ENCODE results near the gene LIM2. TPM values are rescaled to one million over a fixed set of nuclear protein-coding genes. Genes with fewer than 3 reads are reported as not detected.
"Not testable (repeated sequence)": the region's sequence is repeated elsewhere in the genome, so short reads cannot be mapped to it uniquely, and the experiment has no call there.

LIM2 gene, protein sequence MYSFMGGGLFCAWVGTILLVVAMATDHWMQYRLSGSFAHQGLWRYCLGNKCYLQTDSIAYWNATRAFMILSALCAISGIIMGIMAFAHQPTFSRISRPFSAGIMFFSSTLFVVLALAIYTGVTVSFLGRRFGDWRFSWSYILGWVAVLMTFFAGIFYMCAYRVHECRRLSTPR
- total RNA-seq (2014; rRNA removed; shearing (Covaris generic); ENCODE audit: low replicate concordance) = not detected in 2 replicates

DNA sequence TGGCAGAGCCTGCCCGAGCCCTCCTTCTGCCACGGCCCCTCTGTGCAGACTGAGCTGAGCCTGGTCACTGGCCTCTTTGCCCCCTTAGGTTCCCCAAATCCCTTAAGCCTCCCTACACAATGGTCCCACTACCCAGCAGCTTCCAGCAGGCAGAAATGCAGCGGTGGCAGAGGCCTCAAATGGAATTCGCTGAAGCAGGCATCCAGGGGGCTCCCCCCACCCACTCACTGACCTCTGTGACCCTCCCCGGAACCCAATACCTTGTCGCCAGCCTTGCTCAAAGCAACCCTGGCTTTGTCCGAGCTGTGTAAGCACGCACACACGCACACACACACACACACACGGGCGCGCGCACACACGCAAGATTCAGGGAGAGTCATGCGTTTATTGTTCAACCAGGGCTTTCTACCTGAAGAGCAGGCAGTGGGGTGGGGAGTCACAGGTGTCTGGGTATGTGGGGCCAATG is at the start of gene LIM2:
Gene LIM2 (minus strand): TSS at position 51 of the 466 bp plus-strand sequence. CDS start 531 bp downstream, outside the sequence.
- DNase-seq = no peak
- Histone ChIP-seq H3K36me3 (no peaks in the 10 kb centered on the region), H3K4me3 (no peak within 1 kb of the TSS), H3K27me3 (no peaks in the 10 kb centered on the region), H3K9me3 (no peaks in the 10 kb centered on the region)

DNA sequence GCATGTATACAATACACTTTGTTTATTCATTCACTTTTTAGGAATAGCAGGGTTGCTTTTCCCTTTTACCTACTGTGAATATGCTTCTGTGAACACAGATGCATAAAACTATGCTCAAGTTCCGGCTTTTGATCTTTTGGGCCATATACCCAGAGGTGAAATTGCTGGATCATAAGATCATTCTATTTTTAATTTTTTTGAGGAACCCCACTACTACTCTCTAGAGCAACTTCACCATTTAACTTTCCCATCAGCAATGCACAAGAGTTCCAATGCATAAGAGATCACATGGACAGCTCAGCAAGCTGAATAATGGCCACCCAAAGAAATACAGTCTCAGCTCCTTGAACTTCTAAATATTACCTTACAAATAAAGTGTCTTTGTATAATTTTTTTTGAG is 46.7 kb upstream of the LIM2 start:
- Histone ChIP-seq H3K27me3 (peaks cover 16% of the 10 kb centered on the region; the same call in 1 of the 2 replicates), H3K9me3 (no peaks in the 10 kb centered on the region), H3K36me3 (no peaks in the 10 kb centered on the region), H3K4me3 (no peak overlapping the region)
- no peak for DNase-seq

- Histone ChIP-seq H3K27me3 (peaks cover 11% of the 10 kb centered on the region; the same call in 1 of the 2 replicates), H3K36me3 (no peaks in the 10 kb centered on the region), H3K4me3 (no peak overlapping the region), H3K9me3 (no peaks in the 10 kb centered on the region)
- DNase-seq = no peak
Measured at GRCh38 chr19:51433043-51433442, 45.3 kb upstream of the LIM2 start.

DNA sequence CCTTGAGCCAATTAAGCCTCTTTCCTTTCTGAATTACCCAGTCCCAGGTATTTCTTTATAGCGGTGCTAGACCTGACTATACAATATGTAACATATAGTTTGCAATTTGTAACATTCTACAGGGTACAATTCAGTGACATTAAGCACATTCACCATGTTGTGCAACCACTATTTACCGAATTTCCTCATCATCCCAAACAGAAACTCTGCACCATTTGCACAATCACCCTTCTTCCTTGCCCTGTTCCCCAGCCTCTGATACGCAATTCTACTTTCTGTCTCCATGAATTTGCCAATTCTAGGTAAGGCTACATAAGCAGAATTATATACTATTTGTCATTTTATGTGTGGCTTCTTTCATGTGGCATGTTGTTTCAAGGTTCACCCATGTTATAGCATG is 43.4 kb upstream of the LIM2 start:
- H3K4me3 ChIP-seq = no peak overlapping the region

DNA sequence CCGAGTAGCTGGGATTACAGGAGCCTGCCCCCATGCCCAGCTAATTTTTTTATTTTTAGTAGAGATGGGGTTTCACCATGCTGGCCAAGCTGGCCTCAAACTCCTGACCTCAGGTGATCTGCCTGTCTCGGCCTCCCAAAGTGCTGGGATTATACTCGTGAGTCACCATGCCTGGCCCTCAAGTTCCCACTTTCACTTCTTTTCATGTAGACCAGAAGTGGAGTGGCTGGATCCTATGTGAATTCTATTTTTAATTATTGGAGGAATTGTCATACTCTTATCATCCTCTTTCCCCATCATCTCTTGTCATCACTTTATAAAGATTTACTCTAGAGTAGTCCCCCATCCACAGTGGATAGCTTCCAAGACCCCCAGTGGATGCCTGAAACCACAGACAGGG is 42.4 kb upstream of the LIM2 start:
- no peaks in the 10 kb centered on the region for H3K9me3 ChIP-seq

More for the DNA sequence above, 43.4 kb upstream of the LIM2 start:
- H3K9me3 ChIP-seq = no peaks in the 10 kb centered on the region
- peaks cover 8% of the 10 kb centered on the region; the same call in 1 of the 2 replicates for H3K27me3 ChIP-seq
- DNase-seq = no peak
- no peaks in the 10 kb centered on the region for H3K36me3 ChIP-seq

GRCh38 chr19:51427201-51427600 is 39.4 kb upstream of the LIM2 start:
- H3K9me3 ChIP-seq = no peaks in the 10 kb centered on the region
- peaks cover 6% of the 10 kb centered on the region; the same call in 1 of the 2 replicates for H3K27me3 ChIP-seq
- H3K36me3 ChIP-seq = no peaks in the 10 kb centered on the region
- H3K4me3 ChIP-seq = no peak overlapping the region
- no peak for DNase-seq

More for the DNA sequence above, 42.4 kb upstream of the LIM2 start:
- Histone ChIP-seq H3K36me3 (no peaks in the 10 kb centered on the region), H3K4me3 (no peak overlapping the region), H3K27me3 (peaks cover 8% of the 10 kb centered on the region; the same call in 1 of the 2 replicates)
- DNase-seq = no peak

DNA sequence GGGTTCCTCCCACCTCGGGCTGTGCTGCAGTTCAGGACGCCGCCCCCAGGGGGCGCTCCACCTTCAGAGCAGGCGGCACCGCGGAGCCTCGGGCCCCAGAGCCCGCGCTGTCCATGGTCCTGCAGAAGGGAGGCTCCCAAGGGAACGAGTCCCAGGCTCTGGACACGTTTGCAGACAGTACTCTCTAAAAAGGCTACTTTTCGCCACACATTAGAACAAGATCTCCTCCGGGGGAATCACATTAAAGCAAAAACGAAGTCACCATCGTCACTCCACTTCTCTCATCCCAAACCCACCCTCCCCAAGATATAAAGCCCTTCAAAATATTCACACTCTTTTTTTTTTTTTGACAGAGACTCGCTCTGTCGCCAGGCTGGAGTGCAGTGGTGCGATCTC is 34.3 kb upstream of the LIM2 start:
- DNase-seq = peak; percentile 80
- no peak overlapping the region for H3K4me3 ChIP-seq
- H3K27me3 ChIP-seq = peaks cover 4% of the 10 kb centered on the region; the same call in 1 of the 2 replicates
- H3K36me3 ChIP-seq = no peaks in the 10 kb centered on the region
- no peaks in the 10 kb centered on the region for H3K9me3 ChIP-seq

GRCh38 chr19:51421229-51422052 is 33.7 kb upstream of the LIM2 start:
- H3K9me3 ChIP-seq = no peaks in the 10 kb centered on the region
- H3K36me3 ChIP-seq = no peaks in the 10 kb centered on the region
- no peak for DNase-seq
- peaks cover 4% of the 10 kb centered on the region; the same call in 1 of the 2 replicates for H3K27me3 ChIP-seq
- no peak overlapping the region for H3K4me3 ChIP-seq

DNA sequence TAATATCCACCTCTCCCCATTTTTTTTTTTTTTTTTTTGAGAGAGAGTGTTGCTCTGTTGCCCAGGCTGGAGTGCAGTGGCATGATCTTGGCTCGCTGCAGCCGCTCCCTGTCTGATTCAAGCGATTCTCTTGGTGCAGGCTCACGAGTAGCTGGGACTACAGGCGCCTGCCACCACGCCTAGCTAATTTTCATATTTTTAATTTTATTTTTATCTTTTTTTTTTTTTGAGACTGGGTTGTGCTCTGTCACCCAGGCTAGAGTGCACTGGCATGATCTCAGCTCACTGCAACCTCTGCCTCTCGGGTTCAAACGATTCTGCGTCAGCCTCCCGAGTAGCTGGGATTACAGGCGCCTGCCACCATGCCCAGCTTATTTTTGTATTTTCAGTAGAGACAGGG is 32.7 kb upstream of the LIM2 start:
- not testable (repeated sequence) for H3K36me3 ChIP-seq, DNase-seq, H3K4me3 ChIP-seq, H3K9me3 ChIP-seq, H3K27me3 ChIP-seq

- Histone ChIP-seq H3K36me3 (no peaks in the 10 kb centered on the region), H3K4me3 (no peak overlapping the region), H3K27me3 (peaks cover 7% of the 10 kb centered on the region), H3K9me3 (no peaks in the 10 kb centered on the region)
- no peak for DNase-seq
Measured at GRCh38 chr19:51418707-51419106, 30.9 kb upstream of the LIM2 start.

DNA sequence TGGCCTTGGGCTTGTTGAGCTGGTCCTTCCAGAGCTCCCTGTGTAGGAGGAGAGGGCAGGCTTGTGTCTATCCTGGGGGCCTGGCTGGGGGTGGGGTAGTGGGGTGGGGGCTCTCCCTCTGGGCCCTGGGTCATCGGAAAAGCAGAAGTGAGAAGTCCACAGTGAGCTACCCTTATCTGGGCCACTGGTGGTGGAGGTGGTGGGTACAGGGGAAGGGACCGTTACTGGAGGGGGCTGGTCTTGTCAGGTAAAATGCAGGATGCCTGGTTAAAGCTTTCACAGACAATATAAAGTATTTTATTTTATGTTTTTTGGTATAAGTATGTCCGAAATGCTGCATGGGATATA is 30.0 kb upstream of the LIM2 start:
- DNase-seq = no peak
- Histone ChIP-seq H3K4me3 (no peak overlapping the region), H3K27me3 (peaks cover 11% of the 10 kb centered on the region), H3K36me3 (no peaks in the 10 kb centered on the region), H3K9me3 (no peaks in the 10 kb centered on the region)

DNA sequence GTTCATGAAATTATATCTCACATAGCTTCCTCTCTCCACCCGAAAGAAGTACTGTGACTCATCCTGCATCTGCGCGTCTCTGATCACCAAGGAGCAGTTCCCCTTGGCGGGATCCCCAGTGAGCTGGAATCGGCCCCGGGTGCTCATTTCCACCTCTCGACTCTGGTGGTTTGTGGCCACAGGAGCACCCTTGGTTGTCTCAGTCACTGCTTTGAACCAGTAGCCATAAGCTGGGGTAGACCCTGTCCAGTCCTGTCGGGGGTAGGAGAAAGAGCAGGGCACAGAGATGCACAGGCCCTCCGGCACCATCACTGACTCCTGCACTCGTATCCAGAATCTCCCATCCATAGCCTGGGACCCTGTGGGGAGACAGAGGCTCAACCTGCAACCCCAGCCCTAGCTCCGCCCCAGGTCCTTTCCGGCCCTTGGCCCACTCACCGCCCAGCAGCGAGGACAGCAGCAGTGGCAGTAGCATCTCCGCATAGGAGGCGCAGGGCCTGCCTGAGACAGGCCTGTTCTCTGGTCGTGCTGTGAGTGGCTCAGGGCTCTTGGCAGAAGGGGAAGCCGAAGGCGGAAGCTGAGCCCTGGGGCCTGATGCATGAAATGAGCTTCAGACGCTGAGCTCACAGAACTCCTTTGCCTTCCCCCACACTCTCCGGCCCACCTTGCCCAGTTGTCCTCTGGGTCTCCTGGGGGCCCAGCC is 29.5 kb upstream of the LIM2 start, which contains the start of gene SIGLEC10:
Gene SIGLEC10 (minus strand): TSS at position 536 of the 703 bp plus-strand sequence. CDS start 61 bp downstream, at position 475.
- Histone ChIP-seq H3K27me3 (peaks cover 11% of the 10 kb centered on the region), H3K4me3 (no peak within 1 kb of the TSS), H3K36me3 (no peaks in the 10 kb centered on the region), H3K9me3 (no peaks in the 10 kb centered on the region)
- DNase-seq = peak; percentile 66

DNA sequence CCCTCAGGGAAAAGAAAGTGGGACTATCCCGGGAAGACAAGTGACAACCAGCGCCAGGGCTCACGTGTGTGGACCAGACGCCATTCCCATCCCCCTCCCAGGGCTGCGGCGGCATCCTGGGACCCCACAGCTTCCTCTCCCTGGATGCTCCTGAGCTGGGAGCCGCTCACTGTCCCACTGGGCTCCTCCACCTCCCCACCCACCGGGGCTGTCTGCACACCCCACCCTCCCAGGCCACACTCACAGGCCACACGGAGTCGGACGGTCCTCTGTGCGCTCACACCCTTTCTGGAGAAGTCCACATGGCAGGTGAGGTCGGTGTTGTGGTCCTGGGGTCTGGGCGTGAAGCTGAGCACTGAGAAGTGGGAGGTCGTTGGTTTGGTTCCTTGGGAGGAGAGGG is 28.6 kb upstream of the LIM2 start:
- not testable (repeated sequence) for H3K36me3 ChIP-seq, DNase-seq, H3K9me3 ChIP-seq, H3K4me3 ChIP-seq
- H3K27me3 ChIP-seq = peaks cover 11% of the 10 kb centered on the region

GRCh38 chr19:51415187-51415586 is 27.4 kb upstream of the LIM2 start:
- Histone ChIP-seq H3K36me3 (no peaks in the 10 kb centered on the region), H3K9me3 (no peaks in the 10 kb centered on the region), H3K4me3 (no peak overlapping the region), H3K27me3 (peaks cover 13% of the 10 kb centered on the region)
- DNase-seq = no peak

DNA sequence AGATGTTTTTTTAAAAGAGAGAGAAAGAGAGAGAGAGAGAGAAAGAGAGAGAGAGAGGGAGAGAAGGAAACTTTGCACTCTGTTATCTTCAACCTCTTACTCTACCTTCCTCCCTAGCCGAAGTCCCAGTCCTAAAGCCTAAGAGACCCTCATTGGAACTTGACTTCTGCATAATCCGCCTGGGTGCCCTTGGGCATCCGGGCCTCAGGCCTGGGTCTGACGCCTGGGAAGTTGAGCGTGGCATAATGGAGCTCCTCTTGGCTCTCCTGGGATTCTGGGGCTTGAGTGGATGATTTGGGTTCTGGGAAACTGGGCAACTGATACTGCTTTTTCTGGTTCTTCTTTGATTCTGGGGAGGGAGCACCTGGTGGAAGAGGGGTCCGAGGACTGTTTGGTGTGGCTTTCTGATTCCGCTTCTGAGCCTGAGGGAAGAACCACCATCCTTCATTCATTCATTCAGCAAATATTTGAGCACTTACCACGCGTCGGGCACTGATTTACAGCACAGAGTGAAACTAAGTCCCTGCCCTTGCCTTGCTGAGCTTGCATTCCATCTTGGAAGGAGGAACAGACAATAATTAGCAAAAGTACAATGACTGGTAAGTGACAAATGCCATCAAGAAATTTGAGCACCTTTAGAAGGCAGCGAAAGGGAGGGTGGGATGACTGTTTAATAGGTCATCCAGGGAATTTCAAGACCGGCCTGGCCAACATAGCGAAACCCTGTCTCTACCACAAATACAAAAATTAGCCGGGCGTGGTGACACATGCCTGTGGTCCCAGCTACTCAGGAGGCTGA is 23.4 kb upstream of the LIM2 start:
- H3K36me3 ChIP-seq = no peaks in the 10 kb centered on the region
- H3K27me3 ChIP-seq = peaks cover 22% of the 10 kb centered on the region
- no peak overlapping the region for H3K4me3 ChIP-seq
- DNase-seq = no peak
- H3K9me3 ChIP-seq = no peaks in the 10 kb centered on the region

DNA sequence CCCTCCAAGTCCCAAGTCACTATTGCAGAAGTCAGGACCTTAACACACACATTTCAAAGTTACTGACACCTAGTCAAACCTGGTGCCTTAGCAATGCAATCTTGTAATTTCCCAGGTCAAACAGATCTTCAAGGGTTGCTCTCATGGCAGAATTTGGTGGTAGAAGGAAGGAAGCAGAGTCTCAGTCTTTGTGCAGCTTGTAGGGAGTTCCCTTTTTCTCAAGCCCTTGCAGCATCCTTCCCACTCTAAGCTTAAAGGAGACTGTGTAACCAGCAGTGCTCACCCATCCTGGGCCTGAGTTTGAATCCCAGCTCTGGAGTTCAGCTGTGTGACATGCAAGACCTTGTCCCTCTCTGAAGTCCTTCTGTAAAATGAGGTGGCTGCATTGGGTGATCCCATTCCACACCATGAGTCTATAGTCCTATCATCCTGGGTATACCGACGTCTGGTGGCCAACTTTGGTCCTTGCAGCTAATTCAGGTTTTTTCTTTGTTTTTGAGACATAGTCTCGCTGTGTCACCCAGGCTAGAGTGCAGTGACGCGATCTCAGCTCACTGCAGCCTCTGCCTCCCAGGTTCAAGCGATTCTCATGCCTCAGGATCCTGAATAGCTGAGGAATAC is 19.8 kb upstream of the LIM2 start:
- Histone ChIP-seq H3K36me3 (no peaks in the 10 kb centered on the region), H3K9me3 (0 out of 2 replicates have a peak, but pooled peaks cover 2% of the 10 kb centered on the region), H3K27me3 (peaks cover 15% of the 10 kb centered on the region), H3K4me3 (no peak overlapping the region)
- DNase-seq = no peak

Measured in MG63 (cell line).